ENCODE measurements around the gene HSPB2.

HSPB2 gene

GRCh38 chr11:111941963-111942362 lies 29.4 kb downstream of the HSPB2 start:
- TF ChIP-seq CTCF (conservative IDR thresholded peaks at IDR 0.05) (no peak), ZFX (IDR thresholded peaks at IDR 0.05) (no peak)
- no peak overlapping the region for H3K27ac ChIP-seq

- no peak overlapping the region for H3K27ac ChIP-seq
- TF ChIP-seq ZFX (IDR thresholded peaks at IDR 0.05) (no peak), CTCF (conservative IDR thresholded peaks at IDR 0.05) (no peak)
These were observed 30.3 kb downstream of the HSPB2 start for GRCh38 chr11:111942829-111943228.

- no peak overlapping the region; the same call in 1 of the 2 replicates for H3K27ac ChIP-seq
- TF ChIP-seq CTCF (conservative IDR thresholded peaks at IDR 0.05) (no peak), ZFX (IDR thresholded peaks at IDR 0.05) (no peak)
These were observed 31.6 kb downstream of the HSPB2 start for GRCh38 chr11:111944139-111944538.

GRCh38 chr11:111944651-111945051 lies 32.1 kb downstream of the HSPB2 start:
- TF ChIP-seq CTCF (conservative IDR thresholded peaks at IDR 0.05) (no peak), ZFX (IDR thresholded peaks at IDR 0.05) (no peak)
- no peak overlapping the region; the same call in 1 of the 2 replicates for H3K27ac ChIP-seq

- TF ChIP-seq CTCF (conservative IDR thresholded peaks at IDR 0.05): no peak
- TF ChIP-seq ZFX (IDR thresholded peaks at IDR 0.05): no peak
- no peak overlapping the region for H3K27ac ChIP-seq
These were observed 32.7 kb downstream of the HSPB2 start for GRCh38 chr11:111945198-111945597.

GRCh38 chr11:111946499-111946898 lies 34.0 kb downstream of the HSPB2 start:
- no peak for TF ChIP-seq CTCF (conservative IDR thresholded peaks at IDR 0.05)
- TF ChIP-seq ZFX (IDR thresholded peaks at IDR 0.05): no peak
- no peak overlapping the region for H3K27ac ChIP-seq

GRCh38 chr11:111947143-111947542 lies 34.6 kb downstream of the HSPB2 start:
- H3K27ac ChIP-seq: no peak overlapping the region
- TF ChIP-seq ZFX (IDR thresholded peaks at IDR 0.05) (no peak), CTCF (conservative IDR thresholded peaks at IDR 0.05) (no peak)
